Activated B cell treated with CpG ODN at 0.5 μM for 24 hours (primary cell): ENCODE data around the gene NLRP5. TPM values are rescaled to one million over a fixed set of nuclear protein-coding genes. Genes with fewer than 3 reads are reported as not detected.

Experiments
- ATAC-seq: fragments of 200-7000 bp; cut with Tn5 transposase; one replicate; pipeline ENCODE4 v1.10.0; 2021; ENCODE audit warnings: low read depth, mild to moderate bottlenecking, moderate library complexity
- CTCF ChIA-PET: fragments of 350-600 bp; sonication (Branson Sonifier 250); formaldehyde crosslinking; loops from one replicate; lab custom pipeline; 2021; ENCODE audit warnings: antibody characterized with exemption; lab: Charles Lee
- POLR2A ChIA-PET: fragments of 350-600 bp; sonication (Branson Sonifier 250); formaldehyde crosslinking; loops from one replicate; lab custom pipeline; 2021; ENCODE audit warnings: antibody characterized with exemption; lab: Charles Lee
- DNase-seq: peaks from one replicate; pipeline ENCODE4 v3.0.0; 2022
- H3K27ac Mint-ChIP-seq: one replicate; pipeline ENCODE4 v1.8.0; 2020; ENCODE audit warnings: mixed read lengths
- H3K27me3 Mint-ChIP-seq: one replicate; pipeline ENCODE4 v1.8.0; 2021; ENCODE audit warnings: mixed read lengths
- H3K36me3 Mint-ChIP-seq: one replicate; pipeline ENCODE4 v1.8.0; 2021; ENCODE audit warnings: low read depth, mixed read lengths
- H3K4me1 Mint-ChIP-seq: one replicate; pipeline ENCODE4 v1.8.0; 2021; ENCODE audit warnings: mixed read lengths
- H3K4me3 Mint-ChIP-seq: one replicate; pipeline ENCODE4 v1.8.0; 2020; ENCODE audit warnings: mild to moderate bottlenecking, mixed read lengths
- H3K9me3 Mint-ChIP-seq: one replicate; pipeline ENCODE4 v1.8.0; 2020; ENCODE audit warnings: mixed read lengths
- CTCF ChIP-seq: fragments of 200-600 bp; IDR thresholded peaks from one replicate; pipeline ENCODE4 v1.8.0; 2022; ENCODE audit warnings: antibody characterized with exemption, mild to moderate bottlenecking
- intact Hi-C: fragments of 100-400 bp; cut with micrococcal nuclease; formaldehyde crosslinking; loops from one replicate; pipeline ENCODE4 v1.15.1; 2024
- total RNA-seq: library from RNA; stranded (reverse); gene quantifications from 2 replicates; pipeline ENCODE4 v1.2.3, GENCODE V29; 2022

Gene NLRP5
- total RNA-seq, 1 donor from 2014 or later, result not detected

GRCh38 chr19:56092685-56093631 lies 106.4 kb downstream of the NLRP5 start:
- H3K9me3 Mint-ChIP-seq, result no peaks in the 10 kb centered on the region
- ATAC-seq, result no peak
- TF ChIP-seq CTCF, result no peak
- DNase-seq, result no peak
- no peak overlapping the region for H3K4me3 Mint-ChIP-seq
- intact Hi-C loops, result no loop called here
- ChIA-PET CTCF (no interaction called here), POLR2A (no interaction called here)
- H3K36me3 Mint-ChIP-seq, result peaks cover 66% of the 10 kb centered on the region
- no peaks in the 10 kb centered on the region for H3K27me3 Mint-ChIP-seq
- H3K4me1 Mint-ChIP-seq, result peaks cover 1% of the 10 kb centered on the region
- no peak overlapping the region for H3K27ac Mint-ChIP-seq

GRCh38 chr19:56094449-56094848 lies 107.9 kb downstream of the NLRP5 start:
- Mint-ChIP-seq H3K9me3 (no peaks in the 10 kb centered on the region), H3K36me3 (peaks cover 63% of the 10 kb centered on the region), H3K4me1 (peaks cover 1% of the 10 kb centered on the region), H3K27me3 (no peaks in the 10 kb centered on the region), H3K4me3 (no peak overlapping the region), H3K27ac (no peak overlapping the region)
- TF ChIP-seq CTCF, result no peak
- intact Hi-C loops, result no loop called here
- ChIA-PET POLR2A (no interaction called here), CTCF (no interaction called here)
- DNase-seq (no peak), ATAC-seq (no peak)

- ATAC-seq (no peak), DNase-seq (no peak)
- ChIA-PET CTCF (no interaction called here), POLR2A (no interaction called here)
- Mint-ChIP-seq H3K36me3 (peaks cover 57% of the 10 kb centered on the region), H3K27me3 (no peaks in the 10 kb centered on the region), H3K4me3 (no peak overlapping the region), H3K9me3 (no peaks in the 10 kb centered on the region), H3K4me1 (no peaks in the 10 kb centered on the region), H3K27ac (no peak overlapping the region)
- TF ChIP-seq CTCF, result no peak
- intact Hi-C loops, result no loop called here
Measured at GRCh38 chr19:56096665-56097064, 110.1 kb downstream of the NLRP5 start.

- H3K4me3 Mint-ChIP-seq, result no peak overlapping the region
Measured at GRCh38 chr19:56097306-56097705, 110.7 kb downstream of the NLRP5 start.

More at GRCh38 chr19:56097306-56097705, 110.7 kb downstream of the NLRP5 start:
- ChIA-PET CTCF (no interaction called here), POLR2A (no interaction called here)
- DNase-seq (no peak), ATAC-seq (no peak)
- no peaks in the 10 kb centered on the region for H3K9me3 Mint-ChIP-seq
- no peaks in the 10 kb centered on the region for H3K4me1 Mint-ChIP-seq
- H3K27ac Mint-ChIP-seq, result no peak overlapping the region
- peaks cover 61% of the 10 kb centered on the region for H3K36me3 Mint-ChIP-seq
- intact Hi-C loops, result no loop called here
- no peaks in the 10 kb centered on the region for H3K27me3 Mint-ChIP-seq
- TF ChIP-seq CTCF, result no peak
